ENCODE measurements around the gene CELA2B. TPM values are rescaled to one million over a fixed set of nuclear protein-coding genes. Genes with fewer than 3 reads are reported as not detected.

Gene CELA2B
- total and polyA plus RNA-seq, 9 of the 15 experiments (the other 6 are each of a cell fraction or from before 2014, with no cell fraction given) = 0.25 to 2.1 (median 0.38) TPM; not detected in 5

- TF ChIP-seq, protein P1, sequence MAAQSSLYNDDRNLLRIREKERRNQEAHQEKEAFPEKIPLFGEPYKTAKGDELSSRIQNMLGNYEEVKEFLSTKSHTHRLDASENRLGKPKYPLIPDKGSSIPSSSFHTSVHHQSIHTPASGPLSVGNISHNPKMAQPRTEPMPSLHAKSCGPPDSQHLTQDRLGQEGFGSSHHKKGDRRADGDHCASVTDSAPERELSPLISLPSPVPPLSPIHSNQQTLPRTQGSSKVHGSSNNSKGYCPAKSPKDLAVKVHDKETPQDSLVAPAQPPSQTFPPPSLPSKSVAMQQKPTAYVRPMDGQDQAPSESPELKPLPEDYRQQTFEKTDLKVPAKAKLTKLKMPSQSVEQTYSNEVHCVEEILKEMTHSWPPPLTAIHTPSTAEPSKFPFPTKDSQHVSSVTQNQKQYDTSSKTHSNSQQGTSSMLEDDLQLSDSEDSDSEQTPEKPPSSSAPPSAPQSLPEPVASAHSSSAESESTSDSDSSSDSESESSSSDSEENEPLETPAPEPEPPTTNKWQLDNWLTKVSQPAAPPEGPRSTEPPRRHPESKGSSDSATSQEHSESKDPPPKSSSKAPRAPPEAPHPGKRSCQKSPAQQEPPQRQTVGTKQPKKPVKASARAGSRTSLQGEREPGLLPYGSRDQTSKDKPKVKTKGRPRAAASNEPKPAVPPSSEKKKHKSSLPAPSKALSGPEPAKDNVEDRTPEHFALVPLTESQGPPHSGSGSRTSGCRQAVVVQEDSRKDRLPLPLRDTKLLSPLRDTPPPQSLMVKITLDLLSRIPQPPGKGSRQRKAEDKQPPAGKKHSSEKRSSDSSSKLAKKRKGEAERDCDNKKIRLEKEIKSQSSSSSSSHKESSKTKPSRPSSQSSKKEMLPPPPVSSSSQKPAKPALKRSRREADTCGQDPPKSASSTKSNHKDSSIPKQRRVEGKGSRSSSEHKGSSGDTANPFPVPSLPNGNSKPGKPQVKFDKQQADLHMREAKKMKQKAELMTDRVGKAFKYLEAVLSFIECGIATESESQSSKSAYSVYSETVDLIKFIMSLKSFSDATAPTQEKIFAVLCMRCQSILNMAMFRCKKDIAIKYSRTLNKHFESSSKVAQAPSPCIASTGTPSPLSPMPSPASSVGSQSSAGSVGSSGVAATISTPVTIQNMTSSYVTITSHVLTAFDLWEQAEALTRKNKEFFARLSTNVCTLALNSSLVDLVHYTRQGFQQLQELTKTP (IDR thresholded peaks at IDR 0.05; ENCODE audit: low read depth in 1 of 2, partially characterized antibody in 2 of 2) = peak; percentile 68 to 77
- TF ChIP-seq ZNF436 (CRISPR knock-in tag; IDR thresholded peaks at IDR 0.05) (peak; percentile 47; the same call in 1 of the 2 replicates), HSF4 (CRISPR knock-in tag; IDR thresholded peaks at IDR 0.05; ENCODE audit: borderline replicate concordance) (no peak), NONO (IDR thresholded peaks at IDR 0.05; ENCODE audit: low read depth in 2 of 2, low read length in 1 of 2) (peak; percentile 33 to 81; a peak in 2 of 4 replicates), STAG1 (CRISPR knock-in tag; IDR thresholded peaks at IDR 0.05; ENCODE audit: borderline replicate concordance) (no peak), XRCC4 (IDR thresholded peaks at IDR 0.05; ENCODE audit: extremely low read depth, insufficient read depth, insufficient read length) (no peak), SAFB (IDR thresholded peaks at IDR 0.05; ENCODE audit: borderline replicate concordance, low read depth, low read length) (no peak), ZNF696 (CRISPR knock-in tag; conservative IDR thresholded peaks at IDR 0.05) (no peak), KHSRP (IDR thresholded peaks at IDR 0.05) (no peak), PTBP1 (IDR thresholded peaks at IDR 0.05; ENCODE audit: low read depth, low read length) (0 out of 2 replicates have a peak, but pooled peaks have one; percentile 45), ZBTB7A (IDR thresholded peaks at IDR 0.05; ENCODE audit: borderline replicate concordance, control insufficient read depth, low read depth, low read length) (peak; percentile 87; the same call in 1 of the 2 replicates), MITF (IDR thresholded peaks at IDR 0.05) (peak; percentile 97)
- TF ChIP-seq, protein P2, sequence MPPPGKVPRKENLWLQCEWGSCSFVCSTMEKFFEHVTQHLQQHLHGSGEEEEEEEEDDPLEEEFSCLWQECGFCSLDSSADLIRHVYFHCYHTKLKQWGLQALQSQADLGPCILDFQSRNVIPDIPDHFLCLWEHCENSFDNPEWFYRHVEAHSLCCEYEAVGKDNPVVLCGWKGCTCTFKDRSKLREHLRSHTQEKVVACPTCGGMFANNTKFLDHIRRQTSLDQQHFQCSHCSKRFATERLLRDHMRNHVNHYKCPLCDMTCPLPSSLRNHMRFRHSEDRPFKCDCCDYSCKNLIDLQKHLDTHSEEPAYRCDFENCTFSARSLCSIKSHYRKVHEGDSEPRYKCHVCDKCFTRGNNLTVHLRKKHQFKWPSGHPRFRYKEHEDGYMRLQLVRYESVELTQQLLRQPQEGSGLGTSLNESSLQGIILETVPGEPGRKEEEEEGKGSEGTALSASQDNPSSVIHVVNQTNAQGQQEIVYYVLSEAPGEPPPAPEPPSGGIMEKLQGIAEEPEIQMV (tag; conservative IDR thresholded peaks at IDR 0.05; ENCODE audit: low read depth) = peak; percentile 83; the same call in 1 of the 2 replicates
- TF ChIP-seq, protein P3, sequence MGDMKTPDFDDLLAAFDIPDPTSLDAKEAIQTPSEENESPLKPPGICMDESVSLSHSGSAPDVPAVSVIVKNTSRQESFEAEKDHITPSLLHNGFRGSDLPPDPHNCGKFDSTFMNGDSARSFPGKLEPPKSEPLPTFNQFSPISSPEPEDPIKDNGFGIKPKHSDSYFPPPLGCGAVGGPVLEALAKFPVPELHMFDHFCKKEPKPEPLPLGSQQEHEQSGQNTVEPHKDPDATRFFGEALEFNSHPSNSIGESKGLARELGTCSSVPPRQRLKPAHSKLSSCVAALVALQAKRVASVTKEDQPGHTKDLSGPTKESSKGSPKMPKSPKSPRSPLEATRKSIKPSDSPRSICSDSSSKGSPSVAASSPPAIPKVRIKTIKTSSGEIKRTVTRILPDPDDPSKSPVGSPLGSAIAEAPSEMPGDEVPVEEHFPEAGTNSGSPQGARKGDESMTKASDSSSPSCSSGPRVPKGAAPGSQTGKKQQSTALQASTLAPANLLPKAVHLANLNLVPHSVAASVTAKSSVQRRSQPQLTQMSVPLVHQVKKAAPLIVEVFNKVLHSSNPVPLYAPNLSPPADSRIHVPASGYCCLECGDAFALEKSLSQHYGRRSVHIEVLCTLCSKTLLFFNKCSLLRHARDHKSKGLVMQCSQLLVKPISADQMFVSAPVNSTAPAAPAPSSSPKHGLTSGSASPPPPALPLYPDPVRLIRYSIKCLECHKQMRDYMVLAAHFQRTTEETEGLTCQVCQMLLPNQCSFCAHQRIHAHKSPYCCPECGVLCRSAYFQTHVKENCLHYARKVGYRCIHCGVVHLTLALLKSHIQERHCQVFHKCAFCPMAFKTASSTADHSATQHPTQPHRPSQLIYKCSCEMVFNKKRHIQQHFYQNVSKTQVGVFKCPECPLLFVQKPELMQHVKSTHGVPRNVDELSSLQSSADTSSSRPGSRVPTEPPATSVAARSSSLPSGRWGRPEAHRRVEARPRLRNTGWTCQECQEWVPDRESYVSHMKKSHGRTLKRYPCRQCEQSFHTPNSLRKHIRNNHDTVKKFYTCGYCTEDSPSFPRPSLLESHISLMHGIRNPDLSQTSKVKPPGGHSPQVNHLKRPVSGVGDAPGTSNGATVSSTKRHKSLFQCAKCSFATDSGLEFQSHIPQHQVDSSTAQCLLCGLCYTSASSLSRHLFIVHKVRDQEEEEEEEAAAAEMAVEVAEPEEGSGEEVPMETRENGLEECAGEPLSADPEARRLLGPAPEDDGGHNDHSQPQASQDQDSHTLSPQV (IDR thresholded peaks at IDR 0.05) = no peak
These were observed 50.8 kb downstream of the CELA2B start, which contains the start of gene DNAJC16 (continued) for GRCh38 chr1:15526490-15527339.
